Stimulated activated CD4-positive, alpha-beta T cell treated with anti-CD3 and anti-CD28 coated beads, Interleukin-12 subunit alpha, Interleukin-12 subunit beta, amount 100 ng/mL, for 48 hours (primary cell): ENCODE data around the gene CRYGN.

Experiments
- DNase-seq, 3 donors: peaks; one replicate each; pipeline ENCODE4 v3.0.0-alpha.2; 2020; ENCODE audit warnings: low read depth in 2 of 3, low spot score in 1 of 3

Gene CRYGN

GRCh38 chr7:151439855-151440798 is at the start of gene CRYGN:
Gene CRYGN, minus strand, starts transcription at chr7:151440141. Its CDS starts 224 bp downstream, at chr7:151439917.
- DNase-seq = no peak

- DNase-seq = no peak
Observed at GRCh38 chr7:151489498-151489897, 49.6 kb upstream of the CRYGN start.

GRCh38 chr7:151488096-151488495 is 48.2 kb upstream of the CRYGN start:
- no peak for DNase-seq

- DNase-seq = no peak
Observed at GRCh38 chr7:151487228-151487627, 47.3 kb upstream of the CRYGN start.

GRCh38 chr7:151486074-151486473 is 46.1 kb upstream of the CRYGN start:
- DNase-seq = no peak

- DNase-seq = peak in 2 of 3 donors; percentile 4 to 7
Observed at GRCh38 chr7:151484971-151485707, 45.2 kb upstream of the CRYGN start.

GRCh38 chr7:151483711-151483983 is 43.7 kb upstream of the CRYGN start:
- no peak for DNase-seq

- DNase-seq = no peak
Observed at GRCh38 chr7:151482883-151483710, 43.2 kb upstream of the CRYGN start.

GRCh38 chr7:151481650-151482505 is 41.9 kb upstream of the CRYGN start:
- no peak for DNase-seq

- no peak for DNase-seq
Observed at GRCh38 chr7:151477867-151478266, 37.9 kb upstream of the CRYGN start.

- DNase-seq = no peak
Observed at GRCh38 chr7:151472644-151473380, 32.9 kb upstream of the CRYGN start.

GRCh38 chr7:151470711-151471110 is 30.8 kb upstream of the CRYGN start:
- no peak for DNase-seq

- no peak for DNase-seq
Observed at GRCh38 chr7:151469281-151469680, 29.3 kb upstream of the CRYGN start.

GRCh38 chr7:151468217-151469018 is 28.5 kb upstream of the CRYGN start:
- DNase-seq = no peak

- DNase-seq = no peak
Observed at GRCh38 chr7:151465169-151465568, 25.2 kb upstream of the CRYGN start.

GRCh38 chr7:151462306-151462779 is 22.4 kb upstream of the CRYGN start:
- no peak for DNase-seq

- no peak for DNase-seq
Observed at GRCh38 chr7:151461942-151462230, 21.9 kb upstream of the CRYGN start.

- DNase-seq = no peak
Observed at GRCh38 chr7:151461096-151461941, 21.4 kb upstream of the CRYGN start.
